Fibroblast of pulmonary artery (primary cell): ENCODE results near the gene MUC15.
A peak's percentile ranks its signal among the peaks of the same experiment; 100 is the strongest.
"Not testable (repeated sequence)": the region's sequence is repeated elsewhere in the genome, so short reads cannot be mapped to it uniquely, and the experiment has no call there.

Experiments used
- DNase-seq: peaks from one replicate; pipeline ENCODE4 v3.0.0-alpha.2; 2010; ENCODE audit warnings: low read depth
- H3K4me3 ChIP-seq: replicated peaks from 2 replicates; pipeline ENCODE4 v1.5.1; 2011; ENCODE audit warnings: low read depth, mild to moderate bottlenecking, control low read depth, low read length, moderate library complexity
- CTCF ChIP-seq: IDR thresholded peaks from 2 replicates; pipeline ENCODE4 v1.5.1; 2011; ENCODE audit warnings: mild to moderate bottlenecking, control low read depth, low read length, inconsistent platforms; ENCODE audit errors: missing control alignments

Gene MUC15

DNA sequence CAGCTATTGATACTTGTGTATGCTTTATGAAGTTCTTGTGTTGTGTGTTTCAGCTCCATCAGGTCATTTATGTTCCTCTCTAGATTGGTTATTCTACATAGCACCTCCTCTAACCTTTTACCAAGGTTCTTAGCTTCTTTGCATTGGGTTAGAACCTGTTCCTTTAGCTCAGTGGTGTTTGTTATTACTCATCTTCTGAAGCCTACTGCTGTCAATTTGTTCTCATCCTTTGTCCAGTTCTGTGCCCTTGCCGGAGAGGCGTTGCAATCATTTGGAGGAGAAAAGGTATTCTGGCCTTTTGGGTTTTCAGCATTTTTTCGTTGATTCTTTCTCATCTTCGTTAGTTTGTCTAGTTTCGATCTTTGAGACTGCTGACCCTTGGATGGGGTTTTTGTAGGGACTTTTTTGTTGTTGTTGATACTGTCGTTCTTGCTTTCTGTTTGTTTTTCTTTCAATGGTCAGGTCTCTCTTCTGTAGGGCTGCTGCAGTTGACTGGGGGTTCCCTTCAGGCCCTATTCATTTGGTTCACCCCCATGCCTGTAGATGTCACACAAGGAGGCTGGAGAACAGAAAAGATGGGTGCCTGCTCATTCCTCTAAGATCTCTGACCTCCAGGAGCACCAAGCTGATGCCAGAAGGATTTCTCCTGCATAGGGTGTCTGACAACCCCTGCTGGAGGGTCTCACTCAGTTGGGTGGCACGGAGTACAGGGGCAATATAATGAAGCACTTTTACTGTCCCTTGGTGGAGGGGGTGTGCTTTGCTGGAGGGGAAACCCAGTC lies 35.9 kb upstream of the MUC15 start:
- no peak overlapping the region for H3K4me3 ChIP-seq
- TF ChIP-seq CTCF = no peak
- DNase-seq = no peak

DNA sequence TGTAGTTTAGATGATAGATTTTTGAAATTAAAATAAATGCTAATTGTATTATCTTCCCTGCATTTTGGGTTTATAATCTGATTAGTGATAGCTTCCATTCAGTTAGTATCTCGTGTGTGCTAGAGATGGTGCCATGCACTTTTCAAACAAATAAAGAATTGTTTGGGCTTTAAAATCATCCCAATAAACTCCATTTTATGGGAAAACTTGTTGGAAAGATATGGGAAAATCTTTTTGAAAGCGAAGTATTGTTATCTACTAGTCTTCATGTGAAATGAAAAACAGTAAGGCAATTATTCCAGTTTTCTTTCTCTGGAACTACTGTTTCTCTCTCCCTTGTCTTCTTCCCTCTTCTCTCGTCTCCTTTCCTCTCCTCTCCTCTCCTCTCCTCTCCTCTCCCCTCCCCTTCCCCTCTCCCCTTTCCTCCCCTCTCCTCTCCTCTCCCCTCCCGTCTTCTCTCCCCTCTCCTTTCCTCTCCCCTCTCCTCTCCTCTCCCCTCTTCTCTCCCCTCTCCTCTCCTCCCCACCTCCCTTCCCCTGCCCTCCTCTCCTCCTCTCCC lies 27.9 kb upstream of the MUC15 start:
- TF ChIP-seq CTCF = no peak
- H3K4me3 ChIP-seq = no peak overlapping the region
- no peak for DNase-seq

DNA sequence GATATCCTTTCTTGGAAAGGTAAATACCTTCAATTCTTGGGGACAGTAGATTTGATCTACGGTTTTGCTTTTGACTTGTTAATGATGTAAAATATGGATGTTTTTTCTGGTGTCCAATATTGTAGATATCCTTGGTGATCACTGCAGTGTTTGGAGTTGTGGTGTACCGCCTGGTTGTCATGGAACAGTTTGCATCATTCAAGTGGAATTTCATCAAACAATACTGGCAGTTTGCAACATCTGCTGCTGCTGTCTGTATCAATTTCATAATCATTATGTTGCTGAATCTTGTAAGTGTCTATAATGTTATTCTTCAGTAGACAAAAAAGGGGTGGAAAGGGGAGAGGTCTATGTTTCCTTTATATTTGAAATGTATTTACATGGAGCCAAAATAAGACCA lies 27.4 kb upstream of the MUC15 start:
- DNase-seq = peak; percentile 85
- TF ChIP-seq CTCF = no peak
- no peak overlapping the region for H3K4me3 ChIP-seq

DNA sequence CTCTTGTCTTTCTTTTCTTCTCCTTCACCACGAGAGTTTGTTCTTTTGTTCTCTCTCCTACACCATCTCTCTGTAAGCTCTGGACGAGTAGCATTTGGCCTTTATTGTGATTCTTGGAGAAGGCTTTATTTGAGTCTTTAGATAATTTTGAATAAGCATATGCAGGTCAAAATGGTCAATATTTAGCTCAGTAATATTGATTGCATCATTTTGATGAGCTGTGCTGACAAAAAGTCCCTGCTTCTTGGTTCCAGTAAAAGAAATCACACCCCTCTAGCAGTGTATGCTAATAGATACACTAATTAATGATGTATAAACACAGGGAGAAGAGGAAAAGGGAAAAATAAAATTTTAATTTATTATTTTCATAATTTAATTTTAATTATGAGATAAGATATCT lies 25.8 kb upstream of the MUC15 start:
- DNase-seq = no peak
- no peak overlapping the region for H3K4me3 ChIP-seq
- TF ChIP-seq CTCF = no peak

DNA sequence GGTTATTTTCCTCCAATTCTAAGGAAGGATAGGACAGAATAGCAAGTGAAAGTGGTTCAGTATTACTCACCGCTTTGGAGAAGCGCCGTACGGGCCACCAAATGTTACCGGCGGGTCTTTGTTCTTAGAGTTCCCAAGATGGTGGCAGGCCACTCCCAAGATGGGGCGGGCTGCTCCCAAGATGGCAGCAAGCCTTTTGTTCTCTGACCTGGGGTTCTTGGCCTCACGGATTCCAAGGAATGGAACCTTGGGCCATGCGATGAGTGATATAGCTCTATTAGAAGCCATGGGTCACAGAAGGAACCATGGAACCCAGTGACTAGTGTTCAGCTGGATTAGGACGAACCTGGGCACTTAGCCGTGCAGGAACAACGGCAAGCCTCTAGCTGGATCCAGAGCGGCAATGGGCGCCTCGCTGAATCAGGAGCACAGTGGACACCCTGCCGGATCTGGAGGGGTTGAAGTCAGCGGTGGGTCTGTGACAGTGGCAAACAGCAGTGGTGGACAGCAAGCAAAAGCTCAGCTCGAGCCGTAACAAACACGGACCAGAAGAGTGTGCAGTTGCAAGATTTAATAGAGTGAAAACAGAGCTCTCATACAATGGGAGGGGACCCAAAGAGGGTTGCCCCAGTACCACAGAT lies 25.1 kb upstream of the MUC15 start:
- not testable (repeated sequence) for DNase-seq, H3K4me3 ChIP-seq

- not testable (repeated sequence) for H3K4me3 ChIP-seq, DNase-seq
Observed at GRCh38 chr11:26595207-26595865, 23.3 kb upstream of the MUC15 start.

GRCh38 chr11:26593691-26594090 lies 21.6 kb upstream of the MUC15 start:
- no peak for TF ChIP-seq CTCF
- H3K4me3 ChIP-seq = no peak overlapping the region
- DNase-seq = no peak
